SK-N-MC (cell line): Measurements from ENCODE around the gene LRRC8A.

Experiments used
- EZH2 ChIP-seq: fragments of 200-600 bp; sonication (generic); IDR thresholded peaks from one replicate; pipeline ENCODE4 v1.6.1; 2017; ENCODE audit warnings: antibody characterized with exemption
- POLR2AphosphoS5 ChIP-seq: IDR thresholded peaks from 2 replicates; pipeline ENCODE4 v1.6.1; 2012; ENCODE audit warnings: mild to moderate bottlenecking, low read depth, low read length, borderline replicate concordance

DNA sequence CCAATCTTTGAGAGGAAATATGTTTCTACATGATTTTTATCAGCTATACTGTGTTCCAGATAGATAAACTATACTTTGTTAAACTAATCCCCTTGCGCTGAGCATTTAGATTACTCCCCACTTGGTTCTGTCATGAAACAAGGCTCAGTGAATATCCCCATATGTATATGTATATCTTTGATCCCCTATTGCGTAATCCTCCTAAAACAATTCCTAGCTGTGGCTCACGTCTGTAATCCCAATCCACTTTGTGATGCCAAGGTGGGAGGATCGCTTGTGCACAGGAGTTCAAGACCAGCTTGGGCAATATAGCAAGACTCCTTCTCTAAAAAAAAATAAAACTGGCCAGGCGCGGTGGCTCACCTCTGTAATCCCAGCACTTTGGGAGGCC, 41.6 kb downstream of the LRRC8A start:
- TF ChIP-seq POLR2AphosphoS5 (no peak), EZH2 (no peak)
